NOMO-1 (cell line): ENCODE results near the gene PDCD1LG2.

Source experiments
- DNase-seq, 2 experiments: peaks; one replicate each; lab custom pipeline; 2025; ENCODE audit not compliant: unreplicated experiment in 2 of 2; lab: John Stamatoyannopoulos, UW

Gene PDCD1LG2

DNA sequence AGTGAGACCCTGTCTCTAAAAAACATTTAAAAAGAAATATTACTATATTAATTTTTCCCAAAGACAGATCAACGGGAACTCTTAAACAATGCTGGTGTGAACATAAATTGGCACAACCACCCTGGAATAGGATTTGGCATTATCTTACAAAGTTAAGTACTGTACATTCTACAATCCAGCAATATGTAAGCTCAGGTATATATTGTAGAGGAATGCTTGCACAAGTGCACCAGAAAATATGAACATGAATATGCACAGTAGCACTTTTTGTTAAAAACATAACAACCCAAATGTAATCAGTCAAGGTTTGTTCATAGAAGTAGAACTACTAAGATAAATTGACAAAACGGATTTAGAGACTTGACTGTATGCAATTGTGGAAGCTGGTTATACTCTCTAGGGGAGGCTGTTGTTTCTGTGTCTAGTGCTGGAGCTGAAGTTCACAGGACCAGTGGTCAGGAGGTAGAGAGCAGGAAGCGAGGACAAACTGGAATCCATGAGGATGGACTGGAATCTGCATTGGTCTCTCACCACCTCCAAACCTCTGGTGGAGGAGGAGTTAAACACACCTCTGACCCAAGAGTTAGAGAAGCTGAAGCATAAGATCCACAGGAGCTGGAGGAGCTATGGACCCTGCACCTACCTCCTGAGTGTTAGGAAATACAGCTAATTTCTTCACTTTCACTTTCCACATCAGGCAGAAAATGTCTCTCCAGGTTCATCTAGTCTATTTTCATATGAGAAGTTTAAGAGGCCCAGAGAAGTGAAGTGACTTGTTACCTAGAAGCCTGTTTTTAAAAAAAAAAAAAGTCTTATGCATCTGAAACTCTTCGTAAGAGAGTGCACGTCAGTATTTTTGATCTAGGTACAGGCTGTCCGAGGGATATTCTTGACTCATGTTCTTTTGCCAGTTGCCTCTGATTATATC lies 98.2 kb downstream of the PDCD1LG2 start:
- peak in 1 of 2 experiments; percentile 45 for DNase-seq

DNA sequence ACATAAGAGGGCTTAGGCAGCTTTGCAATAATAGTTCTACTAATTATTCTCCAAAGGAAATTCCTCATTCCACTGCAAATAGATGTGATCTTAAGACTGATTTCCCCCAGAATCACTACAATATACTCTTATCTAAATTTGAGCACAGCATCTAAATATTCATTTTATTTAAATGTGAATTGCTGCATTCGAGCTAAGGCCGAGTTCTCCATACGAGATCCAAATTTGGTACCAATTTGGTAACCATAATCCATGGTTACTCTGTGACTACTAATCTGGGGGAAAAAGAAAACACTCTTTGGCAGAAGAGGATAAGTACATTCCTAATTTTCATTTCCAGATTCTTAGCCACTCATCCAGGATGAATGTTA lies 98.9 kb downstream of the PDCD1LG2 start:
- no peak for DNase-seq

DNA sequence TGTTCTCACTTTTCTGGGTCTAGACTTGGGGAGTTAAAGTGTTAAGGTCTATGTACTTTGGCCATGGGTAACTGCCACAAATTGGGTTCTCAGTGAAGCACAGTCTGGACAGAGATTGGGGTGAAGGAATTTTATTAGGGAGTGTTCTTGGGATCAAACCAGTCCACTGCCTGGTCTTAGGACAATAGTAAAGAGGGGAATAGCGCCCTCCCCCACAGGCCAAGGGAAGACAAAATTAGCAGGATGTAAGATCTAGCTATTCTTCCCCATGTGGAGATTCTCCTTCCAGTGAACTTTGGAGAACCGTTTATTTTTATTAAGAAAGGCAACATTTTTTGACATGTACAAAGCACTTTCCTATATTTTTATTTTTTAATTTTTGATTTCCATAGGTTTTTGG lies 100.2 kb downstream of the PDCD1LG2 start:
- no peak for DNase-seq

DNA sequence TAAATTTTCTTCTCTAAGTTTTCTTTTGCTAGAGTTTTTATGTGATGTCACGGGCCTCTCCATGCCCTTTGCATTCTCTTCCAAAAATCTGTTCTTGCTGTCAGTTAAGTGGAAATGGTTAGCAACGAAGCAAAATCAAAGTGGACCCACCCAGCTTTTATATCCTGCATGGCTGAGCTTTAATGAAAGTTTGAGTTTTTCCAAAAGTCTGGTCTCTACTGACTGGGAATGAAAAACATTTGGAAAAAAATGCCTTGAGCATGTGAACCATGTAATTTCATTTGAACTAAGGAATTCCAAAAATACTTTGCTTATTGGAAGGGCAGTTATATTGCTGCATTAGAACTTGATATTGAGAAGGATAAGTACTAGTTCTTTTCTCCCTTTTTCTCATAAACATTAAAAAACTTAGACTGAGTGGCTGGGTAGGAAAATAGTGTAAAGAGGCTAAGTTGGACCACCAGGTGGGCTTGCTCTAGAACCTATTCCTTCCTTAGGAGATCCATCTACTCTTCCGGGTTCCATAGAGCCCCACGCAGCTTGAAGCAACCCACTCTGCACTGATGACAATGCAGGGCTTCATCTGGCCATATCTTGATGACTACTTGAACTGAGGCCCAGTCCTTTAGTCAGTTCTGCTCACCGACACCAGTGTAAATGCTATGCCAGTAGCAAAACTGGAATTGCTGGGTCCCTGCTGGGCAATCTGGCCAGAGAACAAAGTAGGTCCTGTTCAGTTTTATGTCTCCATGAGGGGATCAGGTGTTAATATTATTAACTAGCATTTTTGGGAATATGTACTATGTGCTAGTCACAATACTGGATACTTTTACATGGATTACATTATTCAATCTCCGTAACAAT lies 101.2 kb downstream of the PDCD1LG2 start:
- DNase-seq = no peak

DNA sequence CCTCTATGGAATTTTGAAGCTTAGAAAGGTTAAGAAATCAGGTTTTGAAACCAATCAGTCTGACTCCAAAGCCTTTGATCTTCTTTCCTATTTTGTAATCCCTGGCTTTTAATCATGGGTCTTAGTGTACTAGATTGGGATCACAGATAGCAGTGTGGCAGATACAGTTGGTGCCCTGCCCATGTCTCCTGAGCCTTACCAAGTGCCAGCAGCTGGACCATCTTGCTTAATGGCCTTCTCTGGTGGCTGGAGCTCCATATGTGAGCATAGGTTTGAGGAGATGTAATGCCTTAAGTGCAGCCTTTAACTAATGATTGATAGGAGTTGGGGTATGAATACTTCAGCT lies 101.8 kb downstream of the PDCD1LG2 start:
- no peak for DNase-seq

DNA sequence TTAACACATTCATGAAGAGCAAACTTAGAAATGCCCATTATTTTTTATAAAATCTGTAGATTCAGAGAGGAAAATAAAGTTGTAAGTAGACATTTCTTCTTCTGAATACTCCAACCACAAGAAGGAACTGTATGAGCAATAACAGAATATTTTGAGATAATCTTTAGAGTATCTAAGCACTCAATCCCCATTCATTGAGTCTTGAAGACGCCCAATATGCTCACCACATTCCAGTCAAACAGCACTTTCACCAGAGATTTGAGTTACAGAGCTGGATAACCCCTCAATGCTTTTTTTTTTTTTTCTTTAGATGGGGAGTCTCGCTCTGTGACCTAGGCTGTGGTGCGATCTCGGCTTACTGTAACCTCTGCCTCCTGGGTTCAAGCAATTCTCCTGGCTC lies 103.9 kb downstream of the PDCD1LG2 start:
- no peak for DNase-seq

DNA sequence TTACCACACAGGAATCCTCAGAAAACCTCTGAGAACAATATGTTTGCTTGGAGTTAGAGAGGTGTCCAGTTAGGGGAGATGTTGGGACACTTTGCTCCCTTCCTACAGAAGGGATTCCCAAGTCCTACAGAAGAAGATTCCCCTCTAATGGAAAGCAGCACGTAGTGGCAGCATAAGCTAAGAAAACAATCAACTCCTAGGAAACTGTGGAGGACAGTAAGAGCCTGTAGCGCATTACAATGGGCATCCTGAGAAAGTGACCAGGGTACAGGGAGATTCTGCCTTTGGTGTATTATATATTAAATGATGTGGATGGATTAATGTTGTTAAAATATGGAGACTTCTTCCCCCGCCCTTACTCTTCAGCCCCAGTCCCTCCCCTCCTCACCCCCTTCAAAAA lies 104.7 kb downstream of the PDCD1LG2 start:
- no peak for DNase-seq

DNA sequence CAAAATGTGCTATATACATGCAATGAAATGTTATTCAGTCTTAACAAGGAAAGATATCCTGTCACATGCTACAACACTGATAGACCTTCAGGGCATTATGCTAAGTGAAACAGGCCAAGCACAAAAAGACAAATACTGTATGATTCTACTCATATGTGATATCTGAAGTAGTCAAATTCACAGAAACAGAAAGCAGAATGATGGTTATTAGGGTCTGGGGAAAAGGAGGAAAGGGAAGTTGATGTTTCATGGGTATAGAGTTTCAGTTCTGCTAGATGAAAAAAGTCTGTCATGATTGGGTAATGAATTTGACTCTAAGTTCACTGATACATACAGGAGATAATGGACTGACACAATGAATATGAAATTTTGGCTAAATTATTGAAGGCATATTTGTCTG lies 107.4 kb downstream of the PDCD1LG2 start:
- peak; percentile 28 to 86 for DNase-seq

DNA sequence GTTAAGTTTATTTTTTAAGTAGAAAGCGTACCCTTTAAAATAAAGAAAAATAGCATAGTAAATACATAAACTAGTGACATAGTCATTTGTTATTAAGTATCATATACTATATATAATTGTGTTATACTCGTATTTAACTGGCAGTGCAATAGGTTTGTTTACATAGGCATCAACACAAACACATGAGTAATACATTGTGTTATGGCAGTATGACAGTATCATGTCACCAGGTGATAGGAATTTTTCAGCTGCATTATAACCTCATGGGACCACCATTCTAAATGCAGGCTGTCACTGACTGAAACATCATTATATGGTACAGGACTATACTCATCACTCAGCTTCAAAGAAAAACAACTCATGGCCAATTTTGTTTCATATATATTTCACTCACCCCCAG lies 110.2 kb downstream of the PDCD1LG2 start:
- DNase-seq = no peak
